H1 (cell line): ENCODE data around the gene C1QTNF1. TPM values are rescaled to one million over a fixed set of nuclear protein-coding genes. Genes with fewer than 3 reads are reported as not detected.

Experiments used
- CTCF ChIA-PET: fragments of 300-600 bp; sonication (Branson Sonifier 250); formaldehyde crosslinking; loops from one replicate; lab custom pipeline; 2021; ENCODE audit not compliant: partially characterized antibody; lab: Charles Lee
- POLR2A ChIA-PET: fragments of 300-600 bp; sonication (Branson Sonifier 250); formaldehyde crosslinking; loops from one replicate; lab custom pipeline; 2021; ENCODE audit warnings: inconsistent platforms; ENCODE audit not compliant: partially characterized antibody; lab: Charles Lee
- DNase-seq, 2 experiments: peaks; one replicate each; pipeline versions ENCODE4 v3.0.0 to v3.0.0-alpha.2; 2010 to 2022; ENCODE audit warnings: low spot score in 2 of 2, low read depth in 1 of 2, mixed read lengths in 1 of 2
- FAIRE-seq: peaks from 2 replicates; lab custom pipeline; 2011; peaks lifted over from hg19 to GRCh38; lab: Jason Lieb, UNC
- H2AFZ ChIP-seq: 2 replicates; pipeline ENCODE4 v1.8.1; 2012; ENCODE audit warnings: low read length, inconsistent platforms
- H2AK5ac ChIP-seq: 2 replicates; pipeline ENCODE4 v1.6.1; 2013; ENCODE audit warnings: low read depth, low read length
- H2BK120ac ChIP-seq: replicated peaks from 2 replicates; pipeline ENCODE3; 2013; ENCODE audit warnings: low read depth, low read length, inconsistent platforms
- H2BK12ac ChIP-seq: 2 replicates; pipeline ENCODE4 v1.6.1; 2013; ENCODE audit warnings: low read depth, low read length
- H2BK15ac ChIP-seq: 2 replicates; pipeline ENCODE4 v1.6.1; 2013; ENCODE audit warnings: low read length
- H2BK20ac ChIP-seq: 2 replicates; pipeline ENCODE4 v1.6.1; 2013; ENCODE audit warnings: low read length
- H2BK5ac ChIP-seq: 2 replicates; pipeline ENCODE4 v1.6.1; 2013; ENCODE audit warnings: low read depth, low read length
- H3K14ac ChIP-seq: 2 replicates; pipeline ENCODE4 v1.6.1; 2013; ENCODE audit warnings: inconsistent platforms; ENCODE audit not compliant: insufficient read length
- H3K18ac ChIP-seq: 2 replicates; pipeline ENCODE4 v1.6.1; 2013; ENCODE audit warnings: low read length; ENCODE audit errors: extremely low read depth
- H3K23ac ChIP-seq: 2 replicates; pipeline ENCODE4 v1.6.1; 2013; ENCODE audit warnings: inconsistent platforms; ENCODE audit not compliant: insufficient read length
- H3K23me2 ChIP-seq: 2 replicates; pipeline ENCODE4 v1.6.1; 2013; ENCODE audit warnings: low read depth, low read length
- H3K27ac ChIP-seq: 2 replicates; pipeline ENCODE4 v1.6.1; 2011; ENCODE audit warnings: low read depth, low read length, inconsistent platforms
- H3K27me3 ChIP-seq, 4 experiments: replicated peaks in 1 of 4; 1 replicate in 1 of 4; 2 replicates in 3 of 4; pipeline versions ENCODE4 v1.6.1 to v1.8.1; 2011 to 2013; ENCODE audit warnings: low read length in 3 of 4, mild to moderate bottlenecking in 3 of 4, inconsistent platforms in 2 of 4, mixed read lengths in 2 of 4, moderate library complexity in 1 of 4; ENCODE audit not compliant: control insufficient read depth in 3 of 4, insufficient read depth in 3 of 4; ENCODE audit errors: extremely low read depth in 1 of 4
- H3K36me3 ChIP-seq, 4 experiments: 2 replicates each; pipeline versions ENCODE4 v1.6.1 to v1.8.1; 2011 to 2013; ENCODE audit warnings: mild to moderate bottlenecking in 4 of 4, low read length in 3 of 4, moderate library complexity in 2 of 4, control low read depth in 1 of 4, inconsistent platforms in 1 of 4; ENCODE audit not compliant: insufficient read depth in 4 of 4, control insufficient read depth in 2 of 4
- H3K4ac ChIP-seq: replicated peaks from 2 replicates; pipeline ENCODE3; 2013; ENCODE audit warnings: low read length, low read depth, mixed read lengths, inconsistent platforms; ENCODE audit not compliant: insufficient read length
- H3K4me1 ChIP-seq, 4 experiments: replicated peaks in 1 of 4; 1 replicate in 1 of 4; 2 replicates in 3 of 4; pipeline versions ENCODE4 v1.6.1 to v1.8.1; 2011 to 2013; ENCODE audit warnings: low read length in 3 of 4, inconsistent platforms in 2 of 4, mixed read lengths in 1 of 4; ENCODE audit not compliant: insufficient read depth in 4 of 4, control insufficient read depth in 3 of 4
- H3K4me2 ChIP-seq, 2 experiments: 2 replicates each; pipeline versions ENCODE4 v1.6.1 to v1.8.1; 2011 to 2013; ENCODE audit warnings: low read depth in 2 of 2, low read length in 2 of 2, control low read depth in 1 of 2, inconsistent platforms in 1 of 2, mild to moderate bottlenecking in 1 of 2; ENCODE audit not compliant: insufficient read depth in 1 of 2
- H3K4me3 ChIP-seq, 4 experiments: fragments of 200-600, 300-600 bp in 1 of 4; sonication (generic), shearing (Covaris generic), sonication (Bioruptor Twin) in 1 of 4; 2 replicates each; pipeline versions ENCODE4 v1.5.1 to v1.8.1; 2011 to 2016; ENCODE audit warnings: low read length in 4 of 4, low read depth in 3 of 4, control low read depth in 2 of 4, inconsistent platforms in 2 of 4, mild to moderate bottlenecking in 2 of 4, mixed read lengths in 1 of 4, moderate library complexity in 1 of 4; ENCODE audit not compliant: insufficient read depth in 2 of 4; ENCODE audit errors: extremely low read depth in 1 of 4
- H3K56ac ChIP-seq: replicated peaks from 2 replicates; pipeline ENCODE3; 2013; ENCODE audit warnings: low read depth, mild to moderate bottlenecking, mixed read lengths, low read length, inconsistent platforms; ENCODE audit not compliant: insufficient read length
- H3K79me1 ChIP-seq: 2 replicates; pipeline ENCODE4 v1.6.1; 2013; ENCODE audit warnings: low read depth, low read length, control low read depth
- H3K79me2 ChIP-seq, 2 experiments: 2 replicates each; pipeline versions ENCODE4 v1.6.1 to v1.8.1; 2012 to 2013; ENCODE audit warnings: low read length in 2 of 2, mild to moderate bottlenecking in 2 of 2, inconsistent platforms in 1 of 2; ENCODE audit not compliant: insufficient read depth in 2 of 2, control insufficient read depth in 1 of 2
- H3K9ac ChIP-seq, 4 experiments: replicated peaks in 1 of 4; 1 replicate in 1 of 4; 2 replicates in 3 of 4; pipeline versions ENCODE4 v1.6.1 to v1.8.1; 2011 to 2013; ENCODE audit warnings: low read depth in 3 of 4, low read length in 3 of 4, control low read depth in 2 of 4, mild to moderate bottlenecking in 2 of 4, moderate library complexity in 2 of 4, inconsistent platforms in 1 of 4; ENCODE audit errors: extremely low read depth in 1 of 4
- H3K9me3 ChIP-seq, 2 experiments: 2 replicates each; pipeline versions ENCODE4 v1.6.1 to v1.8.1; 2012 to 2013; ENCODE audit warnings: mild to moderate bottlenecking in 2 of 2, moderate library complexity in 2 of 2, control low read depth in 1 of 2, inconsistent platforms in 1 of 2, low read depth in 1 of 2, low read length in 1 of 2, mixed read lengths in 1 of 2; ENCODE audit not compliant: insufficient read depth in 2 of 2
- H4K20me1 ChIP-seq, 2 experiments: replicated peaks in 1 of 2; 2 replicates each; pipeline versions ENCODE3 to v1.8.1; 2011 to 2013; ENCODE audit warnings: inconsistent platforms in 2 of 2, low read length in 2 of 2, mild to moderate bottlenecking in 1 of 2; ENCODE audit not compliant: insufficient read depth in 2 of 2, control insufficient read depth in 1 of 2
- H4K5ac ChIP-seq: 2 replicates; pipeline ENCODE4 v1.6.1; 2013; ENCODE audit warnings: low read length, low read depth, mixed read lengths, inconsistent platforms; ENCODE audit not compliant: insufficient read length
- H4K8ac ChIP-seq: 2 replicates; pipeline ENCODE4 v1.8.0; 2013; ENCODE audit warnings: mild to moderate bottlenecking, moderate library complexity, low read length, inconsistent platforms; ENCODE audit not compliant: insufficient read depth; ENCODE audit errors: extremely low read depth
- H4K91ac ChIP-seq: replicated peaks from 2 replicates; pipeline ENCODE3; 2013; ENCODE audit warnings: low read length, mixed read lengths, inconsistent platforms; ENCODE audit not compliant: insufficient read length
- ASH2L ChIP-seq: fragments of 200-600, 300-600 bp; sonication (generic); IDR thresholded peaks from one replicate; pipeline ENCODE4 v1.7.1; 2017; ENCODE audit warnings: low read length
- BCL11A ChIP-seq, 2 experiments: IDR thresholded peaks; one replicate each; pipeline ENCODE4 v1.6.1; 2011; ENCODE audit warnings: low read depth in 2 of 2, low read length in 2 of 2, mild to moderate bottlenecking in 2 of 2
- CEBPB ChIP-seq: IDR thresholded peaks from 2 replicates; pipeline ENCODE4 v1.6.1; 2012; ENCODE audit warnings: low read depth, low read length
- CREB1 ChIP-seq: IDR thresholded peaks from 2 replicates; pipeline ENCODE4 v1.6.1; 2012; ENCODE audit warnings: inconsistent platforms
- RBBP5 ChIP-seq: IDR thresholded peaks from 2 replicates; pipeline ENCODE4 v1.7.1; 2012; ENCODE audit warnings: low read depth, mild to moderate bottlenecking, inconsistent platforms, low read length, moderate library complexity, borderline replicate concordance
- SP2 ChIP-seq: IDR thresholded peaks from 2 replicates; pipeline ENCODE4 v1.6.1; 2012; ENCODE audit warnings: mild to moderate bottlenecking, low read length, inconsistent platforms
- WGBS, 2 experiments: shearing (Covaris generic) in 1 of 2; methylation state at CpG; one replicate each; pipeline versions ENCODE4 v1.1.6 to v1.1.7; 2013 to 2015; ENCODE audit warnings: low lambda C conversion rate in 2 of 2, mixed read lengths in 2 of 2, inconsistent platforms in 1 of 2, low coverage in 1 of 2, missing lambda C conversion rate in 1 of 2; ENCODE audit not compliant: insufficient replicate concordance in 2 of 2, insufficient coverage in 1 of 2, insufficient read length in 1 of 2; ENCODE audit errors: extremely low coverage in 1 of 2, missing lambda C conversion rate in 1 of 2; 5-methylcytosine and 5-hydroxymethylcytosine counted together
- polyA plus RNA-seq, 7 experiments: library from polyadenylated mRNA; depleted of rRNA in 3 of 7; stranded (reverse) in 5 of 7; unstranded in 2 of 7; fragments of >200 nt in 5 of 7; fragments of 200-250 nt in 2 of 7; gene quantifications; 1 replicate in 5 of 7; 2 replicates in 1 of 7; 4 replicates in 1 of 7; pipeline versions ENCODE4 v1.2.1 to v1.2.3, GENCODE V29; 2011 to 2013; ENCODE audit warnings: missing spikeins in 2 of 7, mixed read lengths in 2 of 7
- total RNA-seq: library from RNA; stranded (reverse); fragmentation: NEBNext Ultra II Directional; extraction: Animal tissue kit (Norgen Biotek cat#: 25700); gene quantifications from 2 replicates; pipeline ENCODE4 v1.2.1, GENCODE V29; 2021

C1QTNF1 gene
- total and polyA plus RNA-seq, 2 of the 8 experiments (the other 6 are each of a cell fraction or from before 2014, with no cell fraction given): 1.5 to 2.5 TPM

- ChIA-PET POLR2A (no interaction called here), CTCF (interaction anchor here (1.1 to 3.4 kb wide), 3 partner anchors 12 to 68 kb away, joined by 3 to 19 read pairs (median 4); no protein-coding TSS in a partner anchor)
- Histone ChIP-seq H4K8ac (no peak overlapping the region), H3K23ac (no peak overlapping the region), H2AK5ac (no peak overlapping the region), H3K4ac (no peak overlapping the region), H4K91ac (no peak overlapping the region), H2BK15ac (no peak overlapping the region), H2BK120ac (no peak overlapping the region), H2BK20ac (no peak overlapping the region), H2BK12ac (no peak overlapping the region), H2BK5ac (no peak overlapping the region), H3K27me3 (no peaks in the 10 kb centered on the region), H3K56ac (no peak overlapping the region), H4K5ac (no peak overlapping the region), H2AFZ (no peak overlapping the region), H4K20me1 (no peaks in the 10 kb centered on the region), H3K4me3 (no peak overlapping the region), H3K36me3 (no peaks in the 10 kb centered on the region; a peak in 1 of 8 replicates), H3K14ac (no peak overlapping the region), H3K4me1 (peaks cover 0 to 20% (median 12%) of the 10 kb centered on the region in 4 experiments; a peak in 6 of 7 replicates), H3K18ac (no peak overlapping the region), H3K79me1 (no peaks in the 10 kb centered on the region), H3K9me3 (no peaks in the 10 kb centered on the region), H3K9ac (no peak overlapping the region), H3K4me2 (no peak overlapping the region), H3K27ac (no peak overlapping the region), H3K79me2 (no peaks in the 10 kb centered on the region; a peak in 1 of 4 replicates), H3K23me2 (no peaks in the 10 kb centered on the region)
- FAIRE-seq (no peak), DNase-seq (no peak)
- 94% methylated on average over 7 of the region's 8 CpGs; no CpG with 5 or more reads in 1 of the 2 experiments for WGBS, 2 experiments
- TF ChIP-seq ASH2L: no peak
- TF ChIP-seq BCL11A (IDR thresholded peaks at IDR 0.05; ENCODE audit: low read depth in 2 of 2, low read length in 2 of 2): no peak
- no peak for TF ChIP-seq CEBPB
- no peak for TF ChIP-seq SP2
- TF ChIP-seq RBBP5: no peak
- no peak for TF ChIP-seq CREB1
Observed at GRCh38 chr17:78977681-78977943, 46.4 kb upstream of the C1QTNF1 start.
